ENCODE results near the gene TMUB1.

TMUB1 gene

GRCh38 chr7:151110236-151110940, 27.1 kb upstream of the TMUB1 start:
- peaks cover 4% of the 10 kb centered on the region for H3K79me1 ChIP-seq (ENCODE audit: low read length)
- peaks cover 9% of the 10 kb centered on the region for H3K4me1 ChIP-seq (ENCODE audit: control insufficient read depth, low read depth, low read length)
- H4K8ac ChIP-seq (ENCODE audit: low read depth, low read length): no peak overlapping the region
- H3K23ac ChIP-seq (ENCODE audit: low read length): no peak overlapping the region
- no peak overlapping the region for H3K27ac ChIP-seq (ENCODE audit: low read depth, low read length)
- H3K4me2 ChIP-seq (ENCODE audit: low read length): no peak overlapping the region
- no peaks in the 10 kb centered on the region for H3K36me3 ChIP-seq (ENCODE audit: control insufficient read depth, insufficient read depth, low read length)
- H3K9ac ChIP-seq (ENCODE audit: low read length): no peak overlapping the region
- H3K4ac ChIP-seq (ENCODE audit: low read depth, low read length): no peak overlapping the region
- no peak overlapping the region for H3K18ac ChIP-seq (ENCODE audit: low read length)
- no peak overlapping the region for H3K4me3 ChIP-seq (ENCODE audit: low read length)
- H3K27me3 ChIP-seq (ENCODE audit: insufficient read depth, low read length, poor library complexity): no peaks in the 10 kb centered on the region
- no CpG with 5 or more reads among the region's 11 CpGs for WGBS (ENCODE audit: extremely low coverage, insufficient coverage, low lambda C conversion rate)
- H2AK5ac ChIP-seq (ENCODE audit: low read length): no peak overlapping the region
- peak overlapping the region; percentile 60 for H3K56ac ChIP-seq (ENCODE audit: low read length)
- no peaks in the 10 kb centered on the region for H3K79me2 ChIP-seq (ENCODE audit: control insufficient read depth, insufficient read depth, low read length)
- no peak overlapping the region for H2BK5ac ChIP-seq (ENCODE audit: low read length)
- no peak overlapping the region for H4K5ac ChIP-seq (ENCODE audit: low read length)
- no peak overlapping the region for H2BK120ac ChIP-seq (ENCODE audit: low read depth, low read length)
- DNase-seq: no peak
- no peak overlapping the region for H2BK15ac ChIP-seq (replicated peaks; ENCODE audit: low read depth)

DNA sequence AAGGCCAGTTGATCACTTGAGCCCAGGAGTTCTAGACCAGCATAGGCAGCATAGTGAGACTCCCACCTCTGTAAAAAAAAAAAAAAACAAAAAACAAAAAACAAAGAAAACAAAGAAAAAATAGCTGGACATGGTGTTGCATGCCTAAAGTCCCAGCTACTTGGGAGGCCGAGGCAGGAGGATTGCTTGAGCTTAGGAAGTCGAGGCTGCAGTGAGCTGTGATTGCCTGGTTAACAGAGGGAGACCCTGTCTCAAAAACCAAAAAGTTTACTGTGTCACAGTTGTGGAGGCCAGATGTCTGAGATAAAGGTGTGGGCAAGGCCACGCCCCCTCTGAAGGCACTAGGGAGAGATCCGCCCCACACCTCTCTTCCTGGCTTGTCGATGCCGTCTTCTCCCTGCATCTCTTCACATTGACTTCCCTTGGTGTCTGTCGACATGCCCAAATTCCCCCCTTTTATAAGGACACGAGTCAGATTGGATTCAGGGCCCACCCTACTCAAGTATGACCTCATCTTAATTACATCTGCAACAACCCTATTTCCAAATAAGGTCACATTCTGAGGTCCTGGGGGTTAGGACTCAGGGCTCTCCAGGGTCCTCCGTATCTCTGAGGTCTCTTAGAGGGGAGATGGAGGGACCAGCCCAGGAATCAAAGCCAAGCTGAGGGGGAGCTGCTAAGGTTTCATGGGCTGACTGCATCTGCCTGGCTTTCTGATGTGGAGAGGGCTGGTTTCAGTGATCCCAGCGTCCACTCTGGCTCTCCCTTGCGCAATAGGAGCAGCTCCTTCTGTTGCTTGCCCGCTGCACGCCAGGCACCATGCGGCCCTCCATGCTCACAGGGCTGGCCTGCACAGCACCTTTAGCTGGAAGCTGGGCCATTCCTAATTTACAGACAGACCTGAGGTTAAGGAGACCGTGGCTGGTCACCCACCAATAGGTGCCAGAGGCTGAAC, 26.1 kb upstream of the TMUB1 start:
- Histone ChIP-seq H3K79me2 (ENCODE audit: control insufficient read depth, insufficient read depth, low read length) (no peaks in the 10 kb centered on the region), H3K23ac (ENCODE audit: low read length) (no peak overlapping the region), H2AK5ac (ENCODE audit: low read length) (no peak overlapping the region), H3K79me1 (ENCODE audit: low read length) (peaks cover 4% of the 10 kb centered on the region), H2BK120ac (ENCODE audit: low read depth, low read length) (no peak overlapping the region), H3K56ac (ENCODE audit: low read length) (no peak overlapping the region), H3K4me1 (ENCODE audit: control insufficient read depth, low read depth, low read length) (peaks cover 10% of the 10 kb centered on the region), H3K4me3 (ENCODE audit: low read length) (no peak overlapping the region), H3K18ac (ENCODE audit: low read length) (no peak overlapping the region), H4K8ac (ENCODE audit: low read depth, low read length) (no peak overlapping the region), H2BK15ac (replicated peaks; ENCODE audit: low read depth) (no peak overlapping the region), H3K36me3 (ENCODE audit: control insufficient read depth, insufficient read depth, low read length) (no peaks in the 10 kb centered on the region), H3K4me2 (ENCODE audit: low read length) (no peak overlapping the region), H3K4ac (ENCODE audit: low read depth, low read length) (no peak overlapping the region), H3K9ac (ENCODE audit: low read length) (no peak overlapping the region), H3K27me3 (ENCODE audit: insufficient read depth, low read length, poor library complexity) (no peaks in the 10 kb centered on the region), H2BK5ac (ENCODE audit: low read length) (no peak overlapping the region), H4K5ac (ENCODE audit: low read length) (no peak overlapping the region), H3K27ac (ENCODE audit: low read depth, low read length) (no peak overlapping the region)
- peak; percentile 47 for DNase-seq
- whole genome bisulfite sequencing (ENCODE audit: extremely low coverage, insufficient coverage, low lambda C conversion rate): no CpG with 5 or more reads among the region's 15 CpGs

DNA sequence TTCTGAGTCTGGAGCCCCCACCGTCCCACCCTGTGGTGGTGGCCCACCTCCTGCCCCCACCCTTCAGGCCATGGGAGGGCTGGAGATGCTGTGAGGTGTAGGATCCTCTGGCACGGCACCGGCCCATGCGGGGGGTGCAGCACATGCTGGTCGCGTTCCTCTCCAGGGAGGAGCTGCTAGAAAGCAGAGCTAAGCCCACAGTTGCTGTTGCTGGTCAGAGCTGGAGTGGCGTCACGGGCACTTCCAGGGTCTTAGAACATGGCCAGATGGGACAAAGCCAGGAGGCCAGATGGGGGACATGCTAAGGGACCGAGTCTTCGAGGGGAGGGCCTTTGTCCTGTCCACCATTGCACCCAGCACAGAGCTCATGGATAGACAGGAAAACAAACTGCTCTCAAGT, 24.6 kb upstream of the TMUB1 start:
- no CpG with 5 or more reads among the region's 10 CpGs for WGBS (ENCODE audit: extremely low coverage, insufficient coverage, low lambda C conversion rate)
- H3K4me2 ChIP-seq (ENCODE audit: low read length): no peak overlapping the region
- H3K23ac ChIP-seq (ENCODE audit: low read length): no peak overlapping the region
- peaks cover 1% of the 10 kb centered on the region for H3K79me1 ChIP-seq (ENCODE audit: low read length)
- H3K27ac ChIP-seq (ENCODE audit: low read depth, low read length): no peak overlapping the region
- no peaks in the 10 kb centered on the region for H3K79me2 ChIP-seq (ENCODE audit: control insufficient read depth, insufficient read depth, low read length)
- no peak overlapping the region for H2BK120ac ChIP-seq (ENCODE audit: low read depth, low read length)
- H2BK5ac ChIP-seq (ENCODE audit: low read length): no peak overlapping the region
- H2BK15ac ChIP-seq (replicated peaks; ENCODE audit: low read depth): no peak overlapping the region
- no peak for DNase-seq
- peaks cover 3% of the 10 kb centered on the region for H3K4me1 ChIP-seq (ENCODE audit: control insufficient read depth, low read depth, low read length)
- H3K4me3 ChIP-seq (ENCODE audit: low read length): no peak overlapping the region
- no peak overlapping the region for H4K8ac ChIP-seq (ENCODE audit: low read depth, low read length)
- H3K56ac ChIP-seq (ENCODE audit: low read length): no peak overlapping the region
- H3K36me3 ChIP-seq (ENCODE audit: control insufficient read depth, insufficient read depth, low read length): no peaks in the 10 kb centered on the region
- H2AK5ac ChIP-seq (ENCODE audit: low read length): no peak overlapping the region
- no peak overlapping the region for H3K9ac ChIP-seq (ENCODE audit: low read length)
- H3K4ac ChIP-seq (ENCODE audit: low read depth, low read length): no peak overlapping the region
- no peak overlapping the region for H3K18ac ChIP-seq (ENCODE audit: low read length)
- H3K27me3 ChIP-seq (ENCODE audit: insufficient read depth, low read length, poor library complexity): no peaks in the 10 kb centered on the region
- H4K5ac ChIP-seq (ENCODE audit: low read length): no peak overlapping the region

GRCh38 chr7:151104411-151105235, 21.3 kb upstream of the TMUB1 start:
- H3K56ac ChIP-seq (ENCODE audit: low read length): peak overlapping the region; percentile 56
- DNase-seq: peak; percentile 43
- peaks cover 4% of the 10 kb centered on the region for H3K79me1 ChIP-seq (ENCODE audit: low read length)
- no peak overlapping the region for H4K5ac ChIP-seq (ENCODE audit: low read length)
- no CpG with 5 or more reads among the region's 23 CpGs for WGBS (ENCODE audit: extremely low coverage, insufficient coverage, low lambda C conversion rate)
- no peak overlapping the region for H2BK15ac ChIP-seq (replicated peaks; ENCODE audit: low read depth)
- H2BK5ac ChIP-seq (ENCODE audit: low read length): no peak overlapping the region
- H3K4me3 ChIP-seq (ENCODE audit: low read length): no peak overlapping the region
- H3K27me3 ChIP-seq (ENCODE audit: insufficient read depth, low read length, poor library complexity): no peaks in the 10 kb centered on the region
- H3K36me3 ChIP-seq (ENCODE audit: control insufficient read depth, insufficient read depth, low read length): no peaks in the 10 kb centered on the region
- H3K27ac ChIP-seq (ENCODE audit: low read depth, low read length): no peak overlapping the region
- H3K4me1 ChIP-seq (ENCODE audit: control insufficient read depth, low read depth, low read length): peaks cover 3% of the 10 kb centered on the region
- no peak overlapping the region for H2BK120ac ChIP-seq (ENCODE audit: low read depth, low read length)
- H3K9ac ChIP-seq (ENCODE audit: low read length): no peak overlapping the region
- no peak overlapping the region for H3K18ac ChIP-seq (ENCODE audit: low read length)
- no peak overlapping the region for H3K4ac ChIP-seq (ENCODE audit: low read depth, low read length)
- H3K23ac ChIP-seq (ENCODE audit: low read length): no peak overlapping the region
- no peak overlapping the region for H2AK5ac ChIP-seq (ENCODE audit: low read length)
- no peak overlapping the region for H3K4me2 ChIP-seq (ENCODE audit: low read length)
- H4K8ac ChIP-seq (ENCODE audit: low read depth, low read length): no peak overlapping the region
- peaks cover 2% of the 10 kb centered on the region for H3K79me2 ChIP-seq (ENCODE audit: control insufficient read depth, insufficient read depth, low read length)

DNA sequence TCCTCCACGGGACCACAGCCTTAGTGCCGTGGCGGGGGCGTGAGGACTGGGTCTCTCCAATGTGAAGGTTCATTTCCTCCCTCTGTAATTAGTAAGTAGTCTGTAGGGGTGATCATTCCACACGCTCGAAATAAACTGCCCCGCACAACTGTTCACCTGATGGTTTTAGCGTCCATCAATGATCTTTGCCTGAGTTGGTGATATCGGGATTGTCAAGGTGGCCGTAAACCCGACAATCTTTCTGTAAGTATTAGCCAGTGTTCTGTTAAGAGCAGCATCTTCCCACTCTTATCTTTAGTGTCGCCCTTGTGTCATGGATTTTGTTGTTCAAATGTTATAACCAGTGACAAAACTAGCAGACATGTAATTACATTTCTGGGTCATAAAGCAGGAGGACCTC, 20.7 kb upstream of the TMUB1 start:
- H3K4me1 ChIP-seq (ENCODE audit: control insufficient read depth, low read depth, low read length): peaks cover 3% of the 10 kb centered on the region
- no peak overlapping the region for H3K18ac ChIP-seq (ENCODE audit: low read length)
- no peak overlapping the region for H3K27ac ChIP-seq (ENCODE audit: low read depth, low read length)
- no peak overlapping the region for H3K23ac ChIP-seq (ENCODE audit: low read length)
- no peak overlapping the region for H2AK5ac ChIP-seq (ENCODE audit: low read length)
- peaks cover 2% of the 10 kb centered on the region for H3K79me2 ChIP-seq (ENCODE audit: control insufficient read depth, insufficient read depth, low read length)
- H3K79me1 ChIP-seq (ENCODE audit: low read length): peaks cover 6% of the 10 kb centered on the region
- H3K36me3 ChIP-seq (ENCODE audit: control insufficient read depth, insufficient read depth, low read length): no peaks in the 10 kb centered on the region
- H2BK5ac ChIP-seq (ENCODE audit: low read length): no peak overlapping the region
- no peak overlapping the region for H3K4ac ChIP-seq (ENCODE audit: low read depth, low read length)
- H2BK120ac ChIP-seq (ENCODE audit: low read depth, low read length): no peak overlapping the region
- no peak overlapping the region for H3K4me2 ChIP-seq (ENCODE audit: low read length)
- H3K4me3 ChIP-seq (ENCODE audit: low read length): no peak overlapping the region
- H3K9ac ChIP-seq (ENCODE audit: low read length): no peak overlapping the region
- H3K27me3 ChIP-seq (ENCODE audit: insufficient read depth, low read length, poor library complexity): no peaks in the 10 kb centered on the region
- no CpG with 5 or more reads among the region's 12 CpGs for WGBS (ENCODE audit: extremely low coverage, insufficient coverage, low lambda C conversion rate)
- H3K56ac ChIP-seq (ENCODE audit: low read length): no peak overlapping the region
- H4K8ac ChIP-seq (ENCODE audit: low read depth, low read length): no peak overlapping the region
- H4K5ac ChIP-seq (ENCODE audit: low read length): no peak overlapping the region
- no peak overlapping the region for H2BK15ac ChIP-seq (replicated peaks; ENCODE audit: low read depth)
- DNase-seq: no peak

Data from mesendoderm (in vitro differentiated cells).